Testis (tissue), 2 donors: ENCODE results near the gene HIGD2A.

ENCODE experiments used
- POLR2A ChIP-seq: fragments of 450-650 bp; IDR thresholded peaks from one replicate; pipeline ENCODE4 v1.6.1; 2017; ENCODE audit warnings: antibody characterized with exemption, mild to moderate bottlenecking, moderate library complexity
- TF ChIP-seq, protein P1 (sequence below), 3 experiments: fragments of 450-650 bp in 2 of 3; fragments of 200-600 bp in 1 of 3; sonication (generic) in 1 of 3; IDR thresholded peaks; one replicate each; pipeline ENCODE4 v1.5.1; 2016 to 2019; ENCODE audit warnings: antibody characterized with exemption in 3 of 3, mild to moderate bottlenecking in 2 of 3, moderate library complexity in 1 of 3

DNA sequence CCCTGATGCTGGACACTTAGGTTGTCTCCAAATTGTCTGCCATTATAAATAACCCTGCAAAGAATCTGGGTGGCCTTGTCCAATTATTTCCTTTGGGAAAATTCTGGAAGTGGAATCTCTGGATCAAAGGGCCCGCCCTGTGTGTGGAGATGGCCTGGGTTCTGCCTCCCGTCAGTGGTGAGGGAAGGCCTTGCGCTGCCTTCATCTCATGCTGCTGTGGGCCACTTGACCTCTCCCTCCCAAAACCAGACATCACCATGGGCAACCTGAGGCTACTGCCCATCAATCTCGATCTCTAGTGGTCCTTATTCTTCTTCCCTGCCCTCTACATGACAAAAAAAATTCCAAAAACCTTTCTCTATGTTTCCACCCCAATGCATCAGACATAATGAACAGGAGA, 21.2 kb downstream of the HIGD2A start:
- TF ChIP-seq, protein P1, sequence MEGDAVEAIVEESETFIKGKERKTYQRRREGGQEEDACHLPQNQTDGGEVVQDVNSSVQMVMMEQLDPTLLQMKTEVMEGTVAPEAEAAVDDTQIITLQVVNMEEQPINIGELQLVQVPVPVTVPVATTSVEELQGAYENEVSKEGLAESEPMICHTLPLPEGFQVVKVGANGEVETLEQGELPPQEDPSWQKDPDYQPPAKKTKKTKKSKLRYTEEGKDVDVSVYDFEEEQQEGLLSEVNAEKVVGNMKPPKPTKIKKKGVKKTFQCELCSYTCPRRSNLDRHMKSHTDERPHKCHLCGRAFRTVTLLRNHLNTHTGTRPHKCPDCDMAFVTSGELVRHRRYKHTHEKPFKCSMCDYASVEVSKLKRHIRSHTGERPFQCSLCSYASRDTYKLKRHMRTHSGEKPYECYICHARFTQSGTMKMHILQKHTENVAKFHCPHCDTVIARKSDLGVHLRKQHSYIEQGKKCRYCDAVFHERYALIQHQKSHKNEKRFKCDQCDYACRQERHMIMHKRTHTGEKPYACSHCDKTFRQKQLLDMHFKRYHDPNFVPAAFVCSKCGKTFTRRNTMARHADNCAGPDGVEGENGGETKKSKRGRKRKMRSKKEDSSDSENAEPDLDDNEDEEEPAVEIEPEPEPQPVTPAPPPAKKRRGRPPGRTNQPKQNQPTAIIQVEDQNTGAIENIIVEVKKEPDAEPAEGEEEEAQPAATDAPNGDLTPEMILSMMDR (IDR thresholded peaks at IDR 0.05), result no peak
- no peak for TF ChIP-seq POLR2A
